Cerebellar nuclear complex (tissue), 1 donor: ENCODE data around the gene NPL.

Experiments used
- DNase-seq, 2 experiments: peaks; one replicate each; lab custom pipeline; 2025; lab: John Stamatoyannopoulos, UW

Gene NPL

GRCh38 chr1:182789138-182790076 is at the start of gene NPL:
Gene NPL (plus strand): TSS chr1:182789773. CDS start chr1:182794372, 4,599 bp downstream.
- DNase-seq, result no peak

GRCh38 chr1:182740120-182740519 is 49.5 kb upstream of the NPL start:
- no peak for DNase-seq

- no peak for DNase-seq
Measured at GRCh38 chr1:182742780-182743179, 46.8 kb upstream of the NPL start.

- DNase-seq, result no peak
Measured at GRCh38 chr1:182752077-182752988, 37.2 kb upstream of the NPL start.

- no peak for DNase-seq
Measured at GRCh38 chr1:182754087-182754486, 35.5 kb upstream of the NPL start.

GRCh38 chr1:182754543-182755314 is 34.8 kb upstream of the NPL start:
- DNase-seq, result no peak

- no peak for DNase-seq
Measured at GRCh38 chr1:182755632-182756031, 33.9 kb upstream of the NPL start.

- no peak for DNase-seq
Measured at GRCh38 chr1:182756423-182756822, 33.1 kb upstream of the NPL start.

GRCh38 chr1:182761396-182762395 is 27.9 kb upstream of the NPL start:
- no peak for DNase-seq

- no peak for DNase-seq
Measured at GRCh38 chr1:182762536-182762935, 27.0 kb upstream of the NPL start.

GRCh38 chr1:182764029-182764727 is 25.4 kb upstream of the NPL start:
- no peak for DNase-seq

- no peak for DNase-seq
Measured at GRCh38 chr1:182765391-182765790, 24.2 kb upstream of the NPL start.

- DNase-seq, result no peak
Measured at GRCh38 chr1:182766050-182766449, 23.5 kb upstream of the NPL start.

GRCh38 chr1:182766881-182767645 is 22.5 kb upstream of the NPL start:
- no peak for DNase-seq

GRCh38 chr1:182768963-182769362 is 20.6 kb upstream of the NPL start:
- DNase-seq, result no peak

GRCh38 chr1:182770232-182770631 is 19.3 kb upstream of the NPL start:
- no peak for DNase-seq

GRCh38 chr1:182771187-182771984 is 18.2 kb upstream of the NPL start:
- no peak for DNase-seq

GRCh38 chr1:182777386-182777785 is 12.2 kb upstream of the NPL start:
- no peak for DNase-seq
